NK-92 (cell line): ENCODE measurements around the gene PHF14.
"Not testable (repeated sequence)": the region's sequence is repeated elsewhere in the genome, so short reads cannot be mapped to it uniquely, and the experiment has no call there.

Experiments used
- DNase-seq: peaks from one replicate; lab custom pipeline; 2025; ENCODE audit not compliant: unreplicated experiment; lab: John Stamatoyannopoulos, UW

PHF14 gene

GRCh38 chr7:10973061-10973941 lies at the start of gene PHF14:
PHF14 (plus strand) TSS chr7:10973872; CDS start chr7:10974324, 452 bp downstream.
- peak; percentile 57 for DNase-seq

- DNase-seq = no peak
Observed at GRCh38 chr7:10924370-10924769, 49.3 kb upstream of the PHF14 start.

- DNase-seq = not testable (repeated sequence)
Observed at GRCh38 chr7:10928203-10928602, 45.5 kb upstream of the PHF14 start.

GRCh38 chr7:10930551-10930950 lies 43.1 kb upstream of the PHF14 start:
- DNase-seq = no peak

- DNase-seq = no peak
Observed at GRCh38 chr7:10931161-10931560, 42.5 kb upstream of the PHF14 start.

- DNase-seq = no peak
Observed at GRCh38 chr7:10934292-10934691, 39.4 kb upstream of the PHF14 start.

GRCh38 chr7:10939237-10939910 lies 34.3 kb upstream of the PHF14 start:
- DNase-seq = no peak

GRCh38 chr7:10939911-10940703 lies 33.6 kb upstream of the PHF14 start:
- peak; percentile 16 for DNase-seq

GRCh38 chr7:10940704-10941355 lies 32.8 kb upstream of the PHF14 start:
- DNase-seq = no peak

GRCh38 chr7:10950494-10950893 lies 23.2 kb upstream of the PHF14 start:
- no peak for DNase-seq

- not testable (repeated sequence) for DNase-seq
Observed at GRCh38 chr7:10950974-10951578, 22.6 kb upstream of the PHF14 start.

GRCh38 chr7:10952588-10952987 lies 21.1 kb upstream of the PHF14 start:
- no peak for DNase-seq

GRCh38 chr7:10953078-10953750 lies 20.5 kb upstream of the PHF14 start:
- not testable (repeated sequence) for DNase-seq

GRCh38 chr7:10956528-10956927 lies 17.1 kb upstream of the PHF14 start:
- DNase-seq = no peak

GRCh38 chr7:10960242-10960641 lies 13.4 kb upstream of the PHF14 start:
- not testable (repeated sequence) for DNase-seq

GRCh38 chr7:10965016-10965415 lies 8.7 kb upstream of the PHF14 start:
- not testable (repeated sequence) for DNase-seq

GRCh38 chr7:10972174-10972573 lies 1.5 kb upstream of the PHF14 start:
- DNase-seq = no peak

- DNase-seq = no peak
Observed at GRCh38 chr7:10973942-10974911, 555 bp downstream of the PHF14 start.

GRCh38 chr7:10977113-10977512 lies 3.4 kb downstream of the PHF14 start:
- DNase-seq = no peak
